Pancreas (tissue), 10 donors: ENCODE measurements around the gene CEACAM3. TPM values are rescaled to one million over a fixed set of nuclear protein-coding genes. Genes with fewer than 3 reads are reported as not detected.

ENCODE experiments used
- ATAC-seq, 4 donors: fragments of 200-7000 bp; cut with Tn5 transposase; one replicate each; pipeline versions ENCODE4 v1.8.0 to v1.9.1; 2020; ENCODE audit warnings: mild to moderate bottlenecking in 4 of 4, moderate library complexity in 4 of 4
- DNase-seq, 6 donors: peaks; one replicate each; pipeline ENCODE4 v3.0.0-alpha.2; 2020
- FAIRE-seq: peaks from 2 replicates; lab custom pipeline; 2012; peaks lifted over from hg19 to GRCh38; lab: Jason Lieb, UNC
- H3K27ac ChIP-seq, 4 donors: fragments of 200-600 bp; sonication (generic); 1 replicate in 3 of 4; 2 replicates in 1 of 4; pipeline versions ENCODE4 v1.5.0 to v1.8.0; 2020
- H3K27me3 ChIP-seq, 4 donors: fragments of 200-600 bp; one replicate each; pipeline ENCODE4 v1.8.0; 2021
- H3K36me3 ChIP-seq, 3 donors: fragments of 200-600 bp; sonication (generic) in 1 of 3; one replicate each; pipeline versions ENCODE4 v1.5.0 to v1.8.0; 2020 to 2021
- H3K4me1 ChIP-seq, 3 donors: fragments of 200-600 bp; one replicate each; pipeline ENCODE4 v1.8.0; 2021
- H3K4me3 ChIP-seq, 4 donors: fragments of 200-600 bp; sonication (generic) in 2 of 4; one replicate each; pipeline versions ENCODE4 v1.5.0 to v1.8.0; 2020 to 2021
- H3K9me3 ChIP-seq, 4 donors: fragments of 200-600 bp; one replicate each; pipeline ENCODE4 v1.8.0; 2021
- WGBS, 2 donors: extraction: QIAGEN DNeasy Blood & Tissue Kit; methylation state at CpG; one replicate each; pipeline ENCODE4 v1.1.7; 2013; 5-methylcytosine and 5-hydroxymethylcytosine counted together
- intact Hi-C, 3 donors: fragments of 100-400 bp; cut with DNase I; formaldehyde crosslinking; loops; one replicate each; pipeline versions ENCODE4 v1.11.1 to v1.14.2; 2022
- polyA plus RNA-seq, 2 donors: library from polyadenylated mRNA; stranded (reverse); fragments of 200-250 nt; gene quantifications; one replicate each; pipeline ENCODE4 v1.2.3, GENCODE V29; 2013
- total RNA-seq, 6 donors: library from RNA; stranded (reverse); fragmentation: NEBNext Ultra II Directional in 4 of 6; extraction: Animal tissue kit (Norgen Biotek cat#: 25700) in 4 of 6; gene quantifications; one replicate each; pipeline versions ENCODE4 v1.2.1 to v1.2.4, GENCODE V29; 2021 to 2023
- TF ChIP-seq, protein P1 (sequence below), 4 donors: fragments of 200-600 bp; sonication (generic) in 3 of 4; IDR thresholded peaks; one replicate each; pipeline versions ENCODE4 v1.5.0 to v1.8.0; 2021; ENCODE audit warnings: antibody characterized with exemption in 4 of 4
- donor health status: healthy with polysubstance abuse.
- donor health status: DM: no; HTN: no; CAD: no; lungs with moderate emphysema.
- donor health status: DM: no; HTN: no; CAD: no.
- donor health status: control.
- donor health status: control.
- donor health status: Bipolar disorder and iron deficiency.
- donor health status: DM: yes; HTN: yes; CAD: no.
- donor health status: DM: no; HTN: no; CAD: no.
- donor health status: DM: no; HTN: no; CAD: no.
- donor health status: DM: yes; HTN: yes; CAD: no.

Gene CEACAM3
- total and polyA plus RNA-seq, 8 donors: 0.41 to 0.61 TPM; not detected in 6

DNA sequence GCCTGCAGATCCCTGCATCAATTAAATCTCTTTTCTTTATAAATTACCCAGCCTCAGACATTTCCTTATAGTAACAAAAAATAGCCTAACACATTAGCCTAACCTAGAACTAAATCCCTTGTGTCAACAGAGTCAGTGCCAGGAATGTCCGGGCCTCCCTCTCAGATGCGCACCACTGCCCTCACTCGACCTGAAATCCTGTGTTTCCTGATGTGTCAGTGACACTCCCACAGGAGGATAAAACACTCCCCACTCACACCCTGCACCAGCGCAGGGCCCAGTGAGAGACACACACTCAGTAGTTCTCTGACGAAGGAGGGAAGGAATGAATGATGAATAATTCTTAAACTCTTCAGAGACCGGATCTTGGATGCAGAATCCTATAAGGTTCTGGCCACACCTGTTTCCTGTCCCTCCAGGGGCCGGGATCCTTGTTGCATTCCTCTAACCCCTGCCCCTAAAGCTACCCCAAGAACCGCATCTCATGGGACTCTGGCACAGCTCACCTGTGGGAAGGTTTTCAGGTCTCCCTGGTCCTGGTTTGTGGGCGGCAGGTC lies 3.1 kb downstream of the CEACAM3 start:
- Histone ChIP-seq H3K27me3 (no peaks in the 10 kb centered on the region), H3K4me1 (no peaks in the 10 kb centered on the region), H3K36me3 (no peaks in the 10 kb centered on the region), H3K9me3 (no peaks in the 10 kb centered on the region), H3K4me3 (no peak overlapping the region), H3K27ac (no peak overlapping the region)
- DNase-seq (no peak), FAIRE-seq (no peak), ATAC-seq (peak in 2 of 4 donors; percentile 44 to 54)
- intact Hi-C loops: no loop called here
- TF ChIP-seq, protein P1, sequence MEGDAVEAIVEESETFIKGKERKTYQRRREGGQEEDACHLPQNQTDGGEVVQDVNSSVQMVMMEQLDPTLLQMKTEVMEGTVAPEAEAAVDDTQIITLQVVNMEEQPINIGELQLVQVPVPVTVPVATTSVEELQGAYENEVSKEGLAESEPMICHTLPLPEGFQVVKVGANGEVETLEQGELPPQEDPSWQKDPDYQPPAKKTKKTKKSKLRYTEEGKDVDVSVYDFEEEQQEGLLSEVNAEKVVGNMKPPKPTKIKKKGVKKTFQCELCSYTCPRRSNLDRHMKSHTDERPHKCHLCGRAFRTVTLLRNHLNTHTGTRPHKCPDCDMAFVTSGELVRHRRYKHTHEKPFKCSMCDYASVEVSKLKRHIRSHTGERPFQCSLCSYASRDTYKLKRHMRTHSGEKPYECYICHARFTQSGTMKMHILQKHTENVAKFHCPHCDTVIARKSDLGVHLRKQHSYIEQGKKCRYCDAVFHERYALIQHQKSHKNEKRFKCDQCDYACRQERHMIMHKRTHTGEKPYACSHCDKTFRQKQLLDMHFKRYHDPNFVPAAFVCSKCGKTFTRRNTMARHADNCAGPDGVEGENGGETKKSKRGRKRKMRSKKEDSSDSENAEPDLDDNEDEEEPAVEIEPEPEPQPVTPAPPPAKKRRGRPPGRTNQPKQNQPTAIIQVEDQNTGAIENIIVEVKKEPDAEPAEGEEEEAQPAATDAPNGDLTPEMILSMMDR (IDR thresholded peaks at IDR 0.05): no peak
- WGBS, 2 donors: 46 to 50% methylated on average over 9 of the region's 9 CpGs

DNA sequence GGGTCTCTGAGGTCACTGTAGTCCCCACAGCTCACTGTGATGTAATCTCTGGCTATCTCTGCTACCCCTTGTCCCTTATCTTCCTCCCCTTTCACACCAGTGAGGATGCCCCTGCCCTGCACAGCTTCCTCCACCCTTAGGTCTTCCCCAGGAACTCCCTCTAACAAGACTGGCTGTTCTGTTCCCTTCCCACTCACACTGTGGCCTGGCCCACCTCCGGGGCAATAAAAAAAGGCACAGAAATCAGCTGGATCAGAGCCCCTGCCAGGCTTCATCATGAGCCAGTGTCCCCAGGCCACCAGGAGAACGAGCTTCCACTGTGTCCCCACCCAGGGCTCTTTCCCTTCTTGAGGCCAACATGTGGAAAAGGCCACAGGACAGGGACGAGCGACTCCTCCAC lies 4.6 kb downstream of the CEACAM3 start:
- Histone ChIP-seq H3K27ac (peak overlapping the region in 1 of 4 donors; percentile 3), H3K9me3 (no peaks in the 10 kb centered on the region), H3K36me3 (no peaks in the 10 kb centered on the region), H3K4me3 (no peak overlapping the region), H3K4me1 (no peaks in the 10 kb centered on the region), H3K27me3 (no peaks in the 10 kb centered on the region)
- intact Hi-C loops: no loop called here
- FAIRE-seq: no peak
- DNase-seq: no peak
- 60 to 67% methylated on average over 4 of the region's 4 CpGs for WGBS, 2 donors
- ATAC-seq: no peak
- TF ChIP-seq, protein P1 (IDR thresholded peaks at IDR 0.05): no peak

DNA sequence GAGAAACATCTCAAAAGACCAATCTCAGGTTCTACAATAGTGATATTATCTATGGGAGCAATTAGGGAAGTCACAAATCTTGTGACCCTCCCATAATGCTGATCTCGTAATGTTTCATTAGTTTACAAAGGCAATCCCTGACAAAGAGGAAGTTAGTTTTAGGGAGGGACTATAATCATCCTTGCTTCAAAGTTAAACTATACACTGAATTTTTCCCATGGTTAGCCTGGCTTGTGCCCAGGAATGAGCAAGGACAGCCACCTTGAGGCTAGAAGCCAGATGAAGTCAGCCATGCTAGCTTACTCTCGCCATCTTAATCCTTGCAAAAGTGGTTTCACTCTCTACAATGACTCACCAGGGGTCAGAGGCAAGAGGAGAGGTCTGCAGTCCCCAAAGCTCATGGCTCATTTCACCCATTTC lies 5.4 kb downstream of the CEACAM3 start:
- Histone ChIP-seq H3K27ac (peak overlapping the region in 2 of 4 donors; percentile 0 to 17), H3K4me1 (no peaks in the 10 kb centered on the region), H3K36me3 (no peaks in the 10 kb centered on the region), H3K9me3 (no peaks in the 10 kb centered on the region), H3K4me3 (no peak overlapping the region), H3K27me3 (no peaks in the 10 kb centered on the region)
- 61 to 62% methylated on average over 2 of the region's 2 CpGs for WGBS, 2 donors
- ATAC-seq: peak in 2 of 4 donors; percentile 37 to 65
- TF ChIP-seq, protein P1 (IDR thresholded peaks at IDR 0.05): no peak
- no peak for FAIRE-seq
- intact Hi-C loops: no loop called here
- no peak for DNase-seq

DNA sequence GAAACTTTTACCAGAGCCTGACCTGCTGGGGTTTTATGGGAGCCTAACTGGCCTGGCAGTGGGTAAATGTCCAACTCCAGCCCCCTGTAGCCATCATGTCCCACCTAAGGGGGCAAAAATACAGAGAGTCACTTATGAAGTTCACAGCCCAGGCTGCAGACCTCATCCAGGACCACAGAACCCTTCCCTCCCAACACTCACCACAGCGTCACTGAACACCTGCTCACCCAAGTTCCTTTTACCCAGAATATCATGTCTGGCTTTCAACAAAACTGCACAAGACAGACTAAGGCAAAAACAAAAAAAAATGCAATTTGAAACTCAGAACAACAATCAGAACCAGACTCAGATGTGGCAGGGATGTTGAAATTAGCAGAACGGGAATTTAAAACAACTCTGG lies 6.4 kb downstream of the CEACAM3 start:
- Histone ChIP-seq H3K9me3 (no peaks in the 10 kb centered on the region), H3K4me1 (no peaks in the 10 kb centered on the region), H3K27me3 (no peaks in the 10 kb centered on the region), H3K4me3 (no peak overlapping the region), H3K36me3 (no peaks in the 10 kb centered on the region), H3K27ac (no peak overlapping the region)
- no peak for FAIRE-seq
- intact Hi-C loops: no loop called here
- no peak for ATAC-seq
- WGBS, 2 donors: 71 to 85% methylated on average over 2 of the region's 2 CpGs
- no peak for DNase-seq
- TF ChIP-seq, protein P1 (IDR thresholded peaks at IDR 0.05): no peak

DNA sequence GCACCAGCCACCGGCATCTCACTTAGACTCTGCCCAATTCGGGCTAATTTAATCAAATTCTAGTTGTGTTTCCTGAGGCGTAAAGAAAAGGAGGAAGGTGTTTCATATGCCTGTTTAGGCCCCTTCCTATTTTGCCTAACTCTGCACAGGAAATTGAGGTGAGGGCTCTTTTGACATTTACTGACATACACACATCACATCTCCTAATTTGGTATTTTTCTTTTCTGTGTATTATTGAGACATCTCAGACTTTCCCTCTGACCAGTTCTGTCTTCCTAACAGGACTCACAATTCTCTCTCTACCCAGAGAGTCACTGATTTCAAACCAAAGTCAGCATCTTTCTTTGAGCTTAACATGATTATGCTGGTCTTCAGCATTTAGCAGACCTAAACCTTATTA lies 7.9 kb downstream of the CEACAM3 start:
- ATAC-seq (no peak), DNase-seq (no peak), FAIRE-seq (no peak)
- TF ChIP-seq, protein P1 (IDR thresholded peaks at IDR 0.05): no peak
- intact Hi-C loops: no loop called here
- WGBS, 2 donors: 69 to 74% methylated on average over 3 of the region's 3 CpGs
- no peaks in the 10 kb centered on the region for H3K27me3 ChIP-seq
- no peaks in the 10 kb centered on the region for H3K36me3 ChIP-seq
- no peak overlapping the region for H3K27ac ChIP-seq
- H3K4me1 ChIP-seq: no peaks in the 10 kb centered on the region
- no peak overlapping the region for H3K4me3 ChIP-seq
- H3K9me3 ChIP-seq: no peaks in the 10 kb centered on the region
